HG02623 (cell line): ENCODE data around the gene TACC2.

ENCODE experiments used
- ATAC-seq: cut with Tn5 transposase; IDR thresholded peaks from one replicate; pipeline ENCODE4 v1.9.1; 2021; ENCODE audit warnings: moderate library complexity; ENCODE audit not compliant: unreplicated experiment

Gene TACC2

DNA sequence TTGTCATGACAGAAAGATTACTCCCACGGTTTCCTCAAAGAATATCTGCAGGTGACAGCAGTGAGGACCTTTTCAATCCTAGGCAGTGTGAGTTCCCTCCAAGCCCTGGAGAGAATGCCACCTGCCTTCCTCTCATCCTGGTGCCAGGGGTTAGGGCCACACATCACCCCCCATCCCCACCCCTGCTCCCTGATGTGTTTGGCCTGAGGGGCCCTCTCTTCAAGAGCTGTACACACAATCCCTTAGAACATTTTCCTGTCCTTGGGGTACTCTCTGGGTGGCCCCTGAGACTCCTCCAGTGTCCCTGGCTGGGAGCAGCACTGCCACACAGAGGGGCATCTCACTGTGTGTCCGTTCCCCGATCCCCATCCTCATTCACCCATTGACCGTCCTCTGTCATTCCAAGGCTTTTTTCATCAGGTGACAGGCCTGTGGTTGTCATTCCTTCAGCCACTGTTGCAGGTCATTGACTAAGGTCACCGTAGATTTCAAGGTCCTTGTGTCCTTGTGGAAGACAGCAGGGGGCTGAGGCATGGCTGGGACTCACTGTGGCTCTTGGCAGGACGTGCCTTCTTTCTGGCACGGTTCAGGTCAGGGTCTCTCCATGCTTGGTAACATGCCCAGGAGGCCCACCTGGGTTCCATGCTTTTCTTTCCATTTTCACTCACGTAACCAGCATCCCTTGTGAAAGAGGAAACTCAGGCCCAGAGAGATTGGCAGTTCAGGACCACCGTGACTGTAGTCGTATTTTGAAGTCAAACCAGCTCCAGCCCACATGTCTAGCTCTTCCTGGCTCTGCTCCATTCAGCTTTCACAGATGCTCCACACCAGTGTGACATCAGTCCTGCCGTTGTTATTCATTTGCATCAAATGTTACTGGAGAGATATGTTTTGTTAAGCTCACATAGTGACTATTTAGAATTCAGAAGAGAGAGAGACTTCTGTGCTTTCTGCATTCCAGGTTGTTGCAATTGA, 255.3 kb downstream of the TACC2 start:
- no peak for ATAC-seq

DNA sequence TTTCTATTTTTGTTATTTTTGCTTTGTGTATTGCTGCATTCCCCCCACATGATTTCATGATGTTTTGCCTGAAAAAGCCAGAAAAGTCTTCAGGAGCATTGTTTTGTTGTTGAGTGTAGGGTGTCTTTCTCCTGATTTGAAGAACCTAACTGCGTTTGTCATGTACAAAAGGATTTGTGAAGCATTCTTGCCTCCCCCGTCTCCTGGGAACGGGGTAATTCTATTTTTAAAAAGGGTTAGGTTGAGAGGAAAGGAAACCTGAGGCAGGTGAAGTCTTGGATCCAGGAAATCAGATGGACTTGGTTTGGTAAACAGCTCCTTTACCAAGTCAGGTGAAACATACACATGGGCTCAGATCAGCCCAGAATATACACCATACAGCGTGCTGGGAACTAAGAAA, 256.2 kb downstream of the TACC2 start:
- ATAC-seq: no peak

DNA sequence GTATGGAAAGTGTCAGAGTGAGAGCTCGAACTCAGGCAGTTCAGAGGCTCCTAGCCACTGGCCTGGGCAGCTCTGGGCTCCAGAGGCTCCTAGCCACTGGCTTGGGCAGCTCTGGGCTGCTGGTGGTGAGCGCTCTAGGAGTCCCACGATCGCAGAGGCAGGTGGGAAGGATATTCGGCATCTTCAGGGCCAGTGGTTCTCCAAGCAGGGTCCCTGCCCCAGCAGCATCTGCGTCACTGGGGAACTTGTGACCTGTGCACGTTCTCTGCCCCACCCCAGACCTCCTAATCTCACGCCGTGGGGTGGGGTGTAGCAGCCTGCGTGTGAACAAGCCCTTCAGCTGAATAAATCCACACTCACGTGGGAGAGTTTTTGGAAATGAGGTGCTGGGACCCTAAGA, 256.9 kb downstream of the TACC2 start:
- no peak for ATAC-seq

DNA sequence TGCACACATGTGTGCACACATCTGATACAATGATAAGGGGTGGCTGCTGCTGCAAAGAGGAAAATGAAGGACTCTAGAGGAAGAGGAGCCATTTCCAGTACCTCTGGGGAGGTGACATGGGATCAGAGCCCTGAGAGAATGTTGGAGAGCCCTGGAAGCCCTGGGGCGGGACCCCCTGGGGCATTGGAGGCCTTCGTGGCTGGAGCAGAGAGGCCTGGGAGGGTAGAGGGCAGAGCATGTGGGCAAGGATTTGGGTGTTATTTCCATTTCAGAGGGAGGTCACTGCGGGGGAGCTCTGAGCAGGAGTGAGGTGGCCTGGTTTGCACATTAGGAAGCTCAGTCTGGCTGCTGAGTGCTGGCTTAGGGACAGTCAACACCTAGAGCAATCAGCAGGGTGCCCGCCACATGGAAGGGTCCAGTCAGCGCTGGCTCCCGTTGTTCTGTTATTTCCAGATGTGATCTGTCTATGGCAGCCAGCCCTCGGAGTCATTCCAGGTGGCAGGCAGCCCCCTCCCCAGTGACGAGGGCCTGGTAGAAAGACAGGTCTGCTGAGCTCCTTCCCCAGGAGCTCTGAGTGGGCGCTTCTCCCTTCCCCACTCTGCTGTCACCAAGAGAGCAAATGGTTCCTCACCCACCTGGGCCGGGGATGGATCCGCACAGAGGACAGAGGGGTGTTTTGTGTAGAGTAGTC, 258.0 kb downstream of the TACC2 start:
- no peak for ATAC-seq

DNA sequence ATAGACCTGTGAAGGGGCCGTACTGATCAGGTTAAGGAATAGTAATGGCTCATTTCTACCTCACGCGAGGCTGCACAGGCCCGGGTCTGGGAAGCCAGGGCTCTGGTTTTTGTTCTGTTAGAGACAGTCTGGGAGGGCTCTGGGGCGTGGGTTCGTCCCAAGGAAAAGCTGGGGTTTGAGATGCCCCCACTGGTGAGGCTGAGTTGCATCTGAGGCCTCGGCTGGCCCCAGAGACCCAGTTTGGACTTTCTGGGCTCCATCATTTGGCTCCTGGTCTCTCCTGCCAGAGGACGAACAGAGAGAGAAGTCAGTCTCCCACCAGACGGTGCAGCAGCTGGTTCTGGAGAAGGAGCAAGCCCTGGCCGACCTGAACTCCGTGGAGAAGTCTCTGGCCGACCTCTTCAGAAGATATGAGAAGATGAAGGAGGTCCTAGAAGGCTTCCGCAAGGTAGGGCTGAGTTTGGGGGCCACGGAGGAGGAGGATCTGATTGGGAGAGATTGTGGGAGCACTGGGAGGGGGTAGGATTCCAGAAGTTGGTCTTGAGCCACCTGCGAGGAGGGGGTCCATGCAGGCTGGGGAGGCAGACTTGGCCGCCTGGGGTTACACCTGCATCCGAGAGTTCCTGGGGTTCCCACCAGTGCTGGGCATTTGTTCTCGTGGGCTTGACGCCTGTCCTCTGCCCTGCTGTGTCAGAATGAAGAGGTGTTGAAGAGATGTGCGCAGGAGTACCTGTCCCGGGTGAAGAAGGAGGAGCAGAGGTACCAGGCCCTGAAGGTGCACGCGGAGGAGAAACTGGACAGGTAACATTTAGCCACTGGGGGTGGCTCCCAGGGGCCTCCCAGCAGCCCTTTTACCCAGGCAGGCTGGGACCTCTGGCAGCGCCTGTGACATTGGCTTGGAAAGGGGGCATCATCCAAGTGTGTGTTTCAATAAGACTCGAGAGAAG, 259.7 kb downstream of the TACC2 start:
- no peak for ATAC-seq

DNA sequence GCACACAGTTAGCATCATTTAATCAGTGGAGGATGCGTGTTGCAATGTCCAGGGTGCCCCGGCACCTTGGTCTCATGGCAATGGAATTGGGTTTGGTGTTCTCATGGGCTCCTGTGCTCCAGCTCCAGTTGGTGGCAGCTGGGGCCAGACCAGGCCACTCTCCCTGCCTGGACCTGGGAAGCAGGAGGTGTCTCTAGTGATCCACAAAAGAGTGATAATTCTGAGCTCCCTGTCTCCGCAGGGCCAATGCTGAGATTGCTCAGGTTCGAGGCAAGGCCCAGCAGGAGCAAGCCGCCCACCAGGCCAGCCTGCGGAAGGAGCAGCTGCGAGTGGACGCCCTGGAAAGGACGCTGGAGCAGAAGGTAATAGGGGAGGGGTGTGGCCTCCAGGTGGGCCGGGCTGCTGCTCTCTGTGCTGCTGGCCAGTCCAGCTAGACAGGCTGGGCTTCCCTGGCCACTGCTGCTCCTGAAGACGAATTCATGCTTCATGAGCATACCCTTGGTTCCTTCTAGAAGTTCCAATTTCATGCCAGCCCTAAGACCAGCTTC, 260.4 kb downstream of the TACC2 start:
- no peak for ATAC-seq

DNA sequence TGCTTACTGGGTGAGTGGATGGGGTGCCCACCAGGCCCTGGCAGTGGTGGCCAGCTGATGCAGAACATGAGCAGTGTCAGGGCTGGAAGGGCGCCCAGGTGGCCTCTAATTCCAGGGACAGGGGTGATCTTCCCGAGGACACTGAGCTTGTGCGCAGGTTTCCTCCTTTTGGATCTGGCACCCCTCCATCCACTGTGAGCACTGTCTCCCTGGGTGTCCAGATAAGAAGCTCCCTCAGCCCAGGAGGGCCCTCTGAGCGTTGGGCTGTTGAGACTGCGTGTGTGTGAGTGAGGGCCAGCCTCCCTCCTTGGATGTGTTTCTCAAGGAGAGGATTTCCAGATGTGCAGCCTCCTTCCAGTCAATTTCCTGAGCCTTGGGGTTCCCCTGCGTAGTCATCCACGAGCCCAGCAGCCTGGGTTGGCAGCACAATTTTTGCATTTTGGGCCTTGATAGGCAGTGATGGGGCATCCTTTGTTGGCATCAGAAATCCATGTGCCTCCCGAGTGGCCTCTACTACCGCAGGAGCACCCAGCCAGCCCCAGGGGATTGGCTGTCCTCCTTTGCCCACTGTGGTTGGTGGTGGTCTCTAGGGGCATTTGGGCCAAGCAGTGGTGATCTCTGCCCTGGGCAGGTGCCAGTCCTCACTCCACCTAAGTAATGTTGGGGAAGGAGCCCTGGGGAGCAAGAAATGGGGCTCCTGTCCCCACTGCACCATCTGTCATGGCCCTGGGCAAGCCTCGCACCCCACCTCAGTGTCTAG, 261.2 kb downstream of the TACC2 start:
- ATAC-seq: no peak

DNA sequence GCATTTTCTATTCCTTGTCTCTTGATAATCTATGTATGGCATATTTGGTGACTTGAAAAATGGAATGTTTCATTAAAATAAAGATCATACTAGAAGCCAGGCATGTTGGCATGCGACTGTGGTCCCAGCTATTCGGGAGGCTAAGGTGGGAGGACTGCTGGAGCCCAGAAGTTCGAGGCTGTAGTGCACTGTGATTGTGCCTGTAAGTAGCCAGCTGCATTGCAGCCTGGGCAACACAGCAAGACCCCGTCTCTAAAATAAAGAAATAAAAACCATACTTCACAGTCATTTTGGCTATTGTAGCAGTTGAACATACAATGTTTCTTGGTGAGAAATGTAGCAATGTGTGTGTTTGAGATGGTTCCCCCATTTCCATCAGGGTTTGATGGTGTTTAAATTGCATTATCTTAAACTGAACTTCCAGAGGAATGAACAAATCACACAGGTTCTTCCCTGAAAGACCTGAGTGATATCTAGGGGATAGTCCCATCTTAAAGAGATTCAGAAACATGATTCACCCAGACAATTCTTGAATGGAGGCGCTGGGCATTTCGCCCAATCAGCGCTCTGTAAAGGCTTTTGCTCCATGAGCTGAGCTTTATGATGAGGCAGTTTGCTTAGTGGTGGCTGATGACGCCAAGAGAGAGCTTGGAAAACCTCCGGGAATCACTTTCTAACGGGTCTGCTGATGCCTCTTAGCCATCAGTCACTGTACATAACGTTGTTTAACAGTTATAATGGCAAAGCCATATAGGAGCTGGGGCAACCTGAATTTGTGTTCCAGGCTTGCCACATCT, 262.7 kb downstream of the TACC2 start:
- ATAC-seq: no peak

DNA sequence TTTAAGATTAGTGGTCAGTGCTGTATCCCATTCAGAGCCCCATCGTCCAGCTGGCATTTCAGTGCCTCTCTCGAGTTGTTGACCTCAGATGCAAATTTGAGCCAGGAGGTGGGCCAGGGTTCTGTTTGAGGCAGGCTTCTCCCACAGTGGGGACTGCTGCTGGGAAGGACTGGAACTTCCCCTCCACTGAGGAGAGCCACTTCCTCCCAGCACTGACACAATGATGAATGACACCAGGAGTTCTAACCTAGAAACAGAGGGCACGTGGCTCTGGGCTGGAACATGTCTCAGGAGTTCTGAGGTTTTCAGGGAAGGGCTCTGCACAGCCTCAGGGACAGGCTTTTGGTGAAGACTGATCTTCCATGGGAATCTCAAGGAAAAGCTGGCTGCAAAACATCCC, 263.8 kb downstream of the TACC2 start:
- ATAC-seq: no peak

DNA sequence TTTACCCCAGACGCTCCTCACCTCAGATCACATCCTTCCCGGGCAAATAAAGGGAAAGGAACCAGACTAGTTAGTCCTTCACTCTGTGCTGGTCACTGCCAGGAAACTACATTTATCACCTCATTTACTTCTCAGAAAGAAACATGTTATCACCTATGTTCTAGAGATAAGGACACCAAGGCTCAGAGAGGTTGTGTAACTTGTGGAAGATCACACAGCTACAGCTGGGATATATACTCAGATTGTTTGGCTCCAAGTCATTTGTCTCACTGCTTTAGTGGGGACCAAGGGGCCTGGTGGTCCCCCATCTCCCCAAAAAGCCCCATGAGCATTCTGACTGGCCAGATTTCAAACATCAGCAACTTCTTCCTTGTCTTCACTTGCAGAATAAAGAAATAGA, 264.6 kb downstream of the TACC2 start:
- ATAC-seq: no peak

DNA sequence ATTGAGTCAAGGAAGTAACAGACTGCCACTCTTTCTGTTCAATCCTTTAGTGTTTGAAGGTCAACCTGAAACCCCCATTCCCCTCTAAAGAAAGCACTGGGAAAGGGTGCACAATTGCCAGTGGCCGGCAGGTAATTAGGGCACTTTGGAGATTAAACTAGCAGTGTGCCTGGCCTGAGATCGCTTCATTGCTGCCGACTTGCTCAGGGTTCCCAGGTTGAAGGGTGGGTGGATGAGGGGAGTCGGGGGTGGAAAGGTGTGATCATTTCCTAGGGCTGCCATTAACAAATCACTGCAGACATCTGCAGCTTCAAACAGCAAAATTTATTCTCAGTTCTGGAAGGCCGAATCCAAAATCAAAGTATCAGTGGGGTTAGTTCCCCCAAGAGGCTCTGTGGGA, 265.9 kb downstream of the TACC2 start:
- no peak for ATAC-seq

DNA sequence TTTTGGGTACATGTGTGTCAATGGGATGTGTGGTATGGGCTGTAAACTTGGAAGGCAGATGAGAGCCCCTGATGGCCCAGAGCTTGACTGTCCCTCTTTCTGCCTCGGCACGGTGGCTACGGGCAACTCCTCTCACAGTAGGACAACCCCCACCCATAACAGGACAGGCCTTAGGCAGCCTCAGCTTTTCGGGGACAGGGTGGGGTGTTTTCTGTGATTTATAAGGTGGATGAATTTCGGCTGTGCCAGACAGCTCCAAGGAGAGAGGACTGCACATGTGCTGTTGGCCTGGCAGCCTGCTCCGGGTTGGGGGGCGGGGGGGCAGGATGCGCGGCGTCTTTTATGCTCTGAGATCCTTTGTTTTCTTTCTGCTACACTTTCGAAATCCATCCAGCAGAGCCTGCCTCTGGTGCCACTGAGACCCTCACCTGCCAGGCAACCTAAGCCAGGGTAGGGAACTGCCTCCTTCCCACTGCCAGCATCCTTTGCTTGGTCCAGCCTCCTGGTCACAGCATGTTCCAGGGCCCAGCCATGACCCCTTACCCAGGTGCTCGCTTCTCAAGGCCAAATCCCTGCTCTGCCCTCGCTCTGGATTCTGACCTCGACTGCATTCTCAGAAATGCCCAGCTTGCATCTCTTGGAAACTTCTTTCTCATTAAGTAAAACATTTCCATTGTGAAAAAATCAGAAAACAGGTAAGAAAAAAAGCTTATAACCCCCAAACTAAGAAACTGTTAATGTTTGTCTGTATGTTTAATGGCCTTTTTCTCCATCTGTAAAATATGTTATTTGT, 266.7 kb downstream of the TACC2 start:
- no peak for ATAC-seq

DNA sequence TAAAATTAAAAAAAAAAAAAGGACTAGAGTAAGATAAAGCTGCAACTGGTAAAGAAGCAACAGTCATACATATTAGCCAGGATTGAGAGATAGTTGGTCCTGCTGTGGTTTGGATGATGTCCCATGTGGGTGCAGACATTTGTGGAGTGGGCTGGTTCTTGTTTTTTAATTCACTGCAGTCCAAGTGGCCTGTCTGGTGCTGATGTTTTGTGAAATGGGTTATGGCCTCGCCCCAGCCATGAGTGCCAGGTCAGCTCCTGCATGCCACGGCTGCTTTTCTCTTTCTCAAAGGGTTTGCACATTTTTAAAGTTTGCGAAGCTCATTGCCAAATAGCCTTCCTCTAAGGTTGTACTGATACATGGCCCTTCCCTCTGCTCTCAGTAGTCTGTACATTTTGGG, 268.1 kb downstream of the TACC2 start:
- ATAC-seq: no peak

DNA sequence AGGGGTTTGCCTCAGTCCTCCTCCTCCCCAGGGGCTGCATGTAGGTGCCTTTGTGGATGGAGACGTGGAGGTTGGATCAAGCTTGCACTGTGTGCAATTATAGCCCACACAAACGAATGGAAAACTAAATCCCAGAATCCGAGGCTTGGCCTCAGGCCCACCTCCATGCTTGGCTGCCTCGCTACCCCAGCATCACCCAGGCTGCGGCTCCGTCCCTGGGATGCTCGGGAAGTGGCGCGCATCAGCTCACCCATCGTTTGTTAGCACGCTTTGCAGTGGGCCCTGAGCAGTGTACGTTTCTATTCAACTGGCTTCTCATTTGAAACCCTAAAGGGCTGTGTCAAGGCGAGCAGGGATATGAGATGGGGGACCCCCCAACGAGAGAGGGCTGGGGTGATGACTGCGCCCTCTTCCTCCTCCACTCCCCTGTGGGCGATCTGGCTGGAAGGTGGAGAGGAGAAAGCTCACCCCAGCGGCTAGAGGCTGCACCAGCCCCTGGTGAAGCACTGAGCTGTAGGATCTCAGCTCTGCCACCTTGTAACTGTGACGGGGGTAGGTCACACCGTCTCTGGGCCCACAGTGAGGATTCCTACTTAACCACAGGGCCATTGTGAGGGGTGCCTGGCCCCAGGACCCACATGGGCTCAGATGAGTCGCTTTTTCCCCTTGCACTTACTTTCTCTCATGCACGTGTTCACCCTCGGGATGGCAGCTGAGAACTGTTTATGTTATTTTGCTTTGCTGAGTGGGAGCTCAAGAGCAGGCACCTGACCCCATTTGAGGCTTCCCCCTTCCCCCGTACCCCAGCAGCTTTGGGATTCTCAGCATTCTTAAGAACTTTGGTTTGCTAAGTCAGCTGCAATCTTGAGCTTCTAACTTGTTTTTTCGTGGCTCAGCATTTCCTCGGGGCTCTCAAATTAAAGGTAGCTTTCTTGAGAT, 269.4 kb downstream of the TACC2 start:
- ATAC-seq: no peak

DNA sequence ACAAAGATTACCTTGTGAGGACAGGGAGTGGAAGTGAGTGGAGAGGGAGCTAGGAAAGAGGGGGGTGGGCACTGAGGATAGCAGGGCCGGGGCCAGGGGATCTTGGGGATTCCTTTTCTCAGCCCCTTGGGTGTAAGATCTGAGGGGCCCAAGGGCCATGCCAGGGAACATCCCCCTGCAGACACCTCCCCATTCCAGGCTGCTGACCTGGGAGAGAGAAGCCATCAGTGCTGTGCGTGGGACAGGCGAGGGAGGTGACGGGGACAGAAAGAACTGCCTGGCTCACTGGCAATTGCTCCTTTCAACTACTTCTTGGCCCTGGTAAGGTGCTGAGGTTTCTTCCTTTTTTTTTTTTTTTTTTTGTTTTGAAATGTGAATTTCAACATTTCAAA, 270.1 kb downstream of the TACC2 start:
- no peak for ATAC-seq

DNA sequence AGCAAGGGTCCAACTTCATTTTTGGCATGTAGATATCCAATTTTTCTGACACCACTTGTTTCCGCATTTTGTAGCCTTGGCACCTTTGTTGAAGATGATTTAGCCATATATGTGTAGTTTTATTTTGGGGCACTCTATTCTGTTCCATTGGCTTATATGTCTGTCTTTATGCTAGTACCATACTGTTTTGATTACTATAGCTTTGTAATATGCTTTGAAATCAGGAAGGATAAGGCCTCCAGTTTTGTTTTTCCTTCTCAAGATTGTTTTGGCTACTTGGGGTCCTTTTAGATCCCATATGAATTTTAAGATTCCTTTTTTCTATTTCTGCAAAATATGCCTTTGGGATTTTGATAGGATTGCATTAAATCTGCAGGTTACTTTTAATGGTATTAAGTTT, 272.6 kb downstream of the TACC2 start:
- no peak for ATAC-seq

DNA sequence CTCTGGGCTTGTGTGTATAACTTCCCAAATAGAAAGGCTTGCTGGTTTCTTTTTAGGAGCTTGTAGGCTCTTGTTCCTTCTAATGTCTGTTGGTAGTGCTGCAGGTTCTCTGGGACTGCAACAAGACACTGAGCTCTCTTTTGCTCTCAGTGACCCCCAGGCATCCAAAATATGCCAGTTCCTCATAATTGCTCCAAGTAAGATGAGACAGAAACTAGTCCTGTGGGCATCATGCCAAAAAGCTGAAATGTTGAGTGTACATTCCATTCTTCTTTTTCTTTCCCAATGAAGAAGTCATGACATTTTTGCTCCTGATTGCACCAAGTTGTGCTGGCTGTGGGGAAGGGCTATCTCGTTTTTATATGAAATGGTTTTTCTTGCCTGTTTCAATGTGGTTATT, 275.0 kb downstream of the TACC2 start:
- ATAC-seq: no peak
